GM12872 (cell line): ENCODE measurements around the gene RMI2.

ENCODE experiments used
- TF ChIP-seq, protein P1 (sequence below): IDR thresholded peaks from 3 replicates; pipeline ENCODE4 v1.5.1; 2011; ENCODE audit warnings: low read depth, mild to moderate bottlenecking, low read length, moderate library complexity; ENCODE audit not compliant: insufficient read depth

The RMI2 gene

GRCh38 chr16:11389631-11390565 is 44.6 kb downstream of the RMI2 start:
- TF ChIP-seq, protein P1, sequence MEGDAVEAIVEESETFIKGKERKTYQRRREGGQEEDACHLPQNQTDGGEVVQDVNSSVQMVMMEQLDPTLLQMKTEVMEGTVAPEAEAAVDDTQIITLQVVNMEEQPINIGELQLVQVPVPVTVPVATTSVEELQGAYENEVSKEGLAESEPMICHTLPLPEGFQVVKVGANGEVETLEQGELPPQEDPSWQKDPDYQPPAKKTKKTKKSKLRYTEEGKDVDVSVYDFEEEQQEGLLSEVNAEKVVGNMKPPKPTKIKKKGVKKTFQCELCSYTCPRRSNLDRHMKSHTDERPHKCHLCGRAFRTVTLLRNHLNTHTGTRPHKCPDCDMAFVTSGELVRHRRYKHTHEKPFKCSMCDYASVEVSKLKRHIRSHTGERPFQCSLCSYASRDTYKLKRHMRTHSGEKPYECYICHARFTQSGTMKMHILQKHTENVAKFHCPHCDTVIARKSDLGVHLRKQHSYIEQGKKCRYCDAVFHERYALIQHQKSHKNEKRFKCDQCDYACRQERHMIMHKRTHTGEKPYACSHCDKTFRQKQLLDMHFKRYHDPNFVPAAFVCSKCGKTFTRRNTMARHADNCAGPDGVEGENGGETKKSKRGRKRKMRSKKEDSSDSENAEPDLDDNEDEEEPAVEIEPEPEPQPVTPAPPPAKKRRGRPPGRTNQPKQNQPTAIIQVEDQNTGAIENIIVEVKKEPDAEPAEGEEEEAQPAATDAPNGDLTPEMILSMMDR = no peak

DNA sequence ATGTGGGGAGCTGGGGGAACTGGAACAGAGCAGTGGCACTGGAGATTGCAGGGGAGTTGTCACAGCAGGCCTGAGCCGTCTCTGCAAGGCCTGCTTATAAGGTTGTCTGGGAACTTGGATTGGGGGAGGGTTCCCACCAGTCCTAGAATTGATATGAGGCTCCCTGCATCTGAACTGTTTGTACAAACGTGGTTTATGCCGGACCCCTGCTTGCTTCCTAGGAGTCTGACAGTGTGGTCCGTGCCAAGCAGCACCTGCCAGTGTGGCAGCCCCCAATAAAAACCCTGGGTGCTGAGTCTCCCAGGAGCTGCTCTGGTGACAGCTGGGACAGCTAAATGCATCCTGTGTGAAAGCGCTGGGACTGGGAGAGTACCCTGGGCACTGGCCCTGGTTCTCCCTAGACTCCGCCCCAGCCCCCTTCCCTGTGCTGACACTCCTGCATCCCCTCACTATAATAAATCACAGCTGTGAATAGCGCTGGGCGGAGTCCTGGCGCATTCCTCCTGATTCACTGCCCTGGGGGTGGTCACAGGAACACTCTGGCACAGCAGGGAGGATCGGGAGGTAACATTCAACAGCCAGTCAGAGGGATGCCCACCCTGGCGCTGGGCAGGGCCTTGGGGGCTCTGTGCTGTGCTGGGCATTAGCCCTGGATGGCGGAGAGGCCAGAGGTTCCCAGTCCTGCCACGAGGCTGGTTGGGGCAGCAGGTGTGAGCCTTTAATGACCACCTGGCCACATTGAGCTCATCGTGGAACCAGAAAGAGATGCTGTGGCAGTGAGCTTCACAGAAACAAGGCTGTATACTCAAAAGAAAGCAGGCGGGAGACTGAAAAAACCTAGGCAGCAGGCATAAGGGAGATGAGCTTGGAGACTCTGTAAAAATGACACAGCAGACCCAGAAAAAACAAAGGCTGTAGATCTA is 45.6 kb downstream of the RMI2 start:
- TF ChIP-seq, protein P1 = no peak

DNA sequence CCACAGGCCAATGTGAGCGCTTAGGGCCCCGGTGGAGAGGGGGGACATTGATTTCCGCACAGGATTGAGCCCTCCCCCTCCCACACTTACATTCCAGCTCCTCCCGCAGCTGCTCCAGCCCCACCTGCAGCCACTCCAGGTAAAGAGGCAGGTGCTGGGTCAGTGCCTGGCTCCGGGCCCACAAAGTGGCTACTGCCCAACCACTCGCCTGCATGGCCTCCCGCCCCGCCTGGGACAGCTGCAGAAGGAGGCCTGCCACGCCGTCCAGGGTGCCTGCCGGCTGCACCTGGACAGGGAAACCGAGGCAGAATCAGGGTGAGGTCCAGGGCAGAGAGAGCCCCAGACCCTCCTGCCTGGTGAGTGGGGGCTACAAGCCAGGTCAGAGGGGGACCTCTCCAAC is 46.3 kb downstream of the RMI2 start:
- TF ChIP-seq, protein P1 = no peak

DNA sequence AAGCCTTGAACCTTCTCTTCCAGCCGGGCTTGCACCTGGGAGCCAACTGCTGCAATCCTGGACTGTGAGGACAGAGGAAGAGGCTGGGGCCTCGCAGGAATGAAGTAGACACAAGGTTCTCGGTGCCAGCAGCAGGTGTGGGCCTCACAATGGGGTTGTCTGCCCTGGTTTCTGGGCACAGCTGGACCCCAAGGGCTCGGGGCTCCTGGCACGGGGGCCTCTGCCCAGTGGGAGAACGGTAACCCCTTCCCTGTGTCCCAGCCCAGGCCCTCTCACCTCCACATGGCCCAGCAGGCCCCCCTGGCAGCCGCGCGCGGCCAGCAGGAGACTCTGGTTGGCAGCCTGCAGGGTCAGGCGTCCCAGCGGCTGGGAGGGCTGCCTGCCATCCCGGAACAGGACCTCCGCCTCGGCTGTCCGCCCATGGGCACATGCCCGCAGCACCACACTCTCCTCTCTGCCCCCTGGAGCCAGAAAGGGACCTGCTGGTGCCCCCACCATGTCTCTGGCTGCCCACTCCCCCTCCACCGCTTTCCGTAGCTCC is 46.9 kb downstream of the RMI2 start:
- TF ChIP-seq, protein P1 = no peak

DNA sequence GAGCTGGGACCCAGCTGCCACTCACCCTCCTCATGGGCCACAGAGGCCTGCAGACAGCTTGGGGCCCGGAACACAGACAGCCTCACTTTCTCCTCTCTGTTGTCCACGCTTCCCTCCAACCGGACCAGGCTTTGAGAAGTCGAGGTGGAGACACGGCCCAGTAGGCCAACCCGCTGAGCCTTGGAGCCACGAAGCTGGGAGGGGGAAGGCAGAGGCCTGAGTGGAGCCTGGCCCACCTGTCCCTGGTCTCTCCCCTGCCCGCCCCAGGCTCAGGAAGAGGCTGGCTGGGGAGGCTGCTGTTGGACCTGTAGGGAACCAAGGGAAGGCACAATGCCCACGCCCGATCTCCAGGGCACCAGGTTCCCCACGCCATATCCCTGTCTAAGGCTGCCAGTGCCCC is 48.1 kb downstream of the RMI2 start:
- TF ChIP-seq, protein P1 = no peak

- TF ChIP-seq, protein P1 = no peak
Observed at GRCh38 chr16:11393861-11394592, 48.8 kb downstream of the RMI2 start.
